Measurements from ENCODE around the gene CLSTN2. TPM values are rescaled to one million over a fixed set of nuclear protein-coding genes. Genes with fewer than 3 reads are reported as not detected.

The CLSTN2 gene
- total RNA-seq, 1 experiment from 2014 or later: 0.68 TPM

- no peak overlapping the region for H2AFZ ChIP-seq (ENCODE audit: low read length)
- no peak overlapping the region for H2BK20ac ChIP-seq (ENCODE audit: low read depth, low read length, poor library complexity, severe bottlenecking)
- no peaks in the 10 kb centered on the region; a peak in 1 of 7 replicates for H3K36me3 Mint-ChIP-seq (ENCODE audit: insufficient read depth in 1 of 3, low read depth in 3 of 3)
- no peak overlapping the region for H3K4me2 ChIP-seq (ENCODE audit: insufficient read depth, insufficient read length, low read length)
- H3K79me1 ChIP-seq (ENCODE audit: insufficient read depth, low read depth, low read length, poor library complexity, severe bottlenecking): no peaks in the 10 kb centered on the region
- no peak overlapping the region for H3K27ac ChIP-seq (ENCODE audit: insufficient read length, low read depth, low read length)
- no peaks in the 10 kb centered on the region for H3K79me2 ChIP-seq (ENCODE audit: insufficient read depth, low read length)
- DNase-seq: no peak
- H3K27me3 ChIP-seq (ENCODE audit: insufficient read depth, low read length): no peaks in the 10 kb centered on the region
- no peak overlapping the region for H3T11ph ChIP-seq (ENCODE audit: low read length)
- H3K23ac ChIP-seq (ENCODE audit: insufficient read length, low read depth, low read length): no peak overlapping the region
- H2BK12ac ChIP-seq (ENCODE audit: insufficient read length, low read depth, low read length): no peak overlapping the region
- no peaks in the 10 kb centered on the region for H4K20me1 ChIP-seq (ENCODE audit: control insufficient read depth, insufficient read depth, insufficient read length)
- no peak overlapping the region for H4K8ac ChIP-seq (replicated peaks; ENCODE audit: insufficient read length, low read depth, low read length)
- H3K14ac ChIP-seq (ENCODE audit: insufficient read depth, low read length): no peak overlapping the region
- no peak overlapping the region for H3K4ac ChIP-seq (ENCODE audit: low read depth, low read length)
- peaks cover 12 to 15% of the 10 kb centered on the region in 2 experiments for H3K4me1 Mint-ChIP-seq
- no peak overlapping the region for H2BK5ac ChIP-seq (ENCODE audit: insufficient read length, low read length)
- H2AK5ac ChIP-seq (ENCODE audit: insufficient read length, low read length): no peak overlapping the region
- no peak for TF ChIP-seq CTCF (conservative IDR thresholded peaks at IDR 0.05)
- no peaks in the 10 kb centered on the region; the same call in none of the 2 replicates for H3K27me3 Mint-ChIP-seq (ENCODE audit: low read depth)
- H3K9me3 Mint-ChIP-seq: no peaks in the 10 kb centered on the region
- H3K23me2 ChIP-seq (ENCODE audit: insufficient read length, low read depth, low read length, poor library complexity, severe bottlenecking): no peaks in the 10 kb centered on the region
- no peak overlapping the region for H2BK120ac ChIP-seq (ENCODE audit: low read depth, low read length, poor library complexity, severe bottlenecking)
- H3K4me3 Mint-ChIP-seq: no peak overlapping the region
- no peak overlapping the region for H3K9ac ChIP-seq (ENCODE audit: extremely low read depth, insufficient read length, low read length)
- H3K9me3 ChIP-seq (ENCODE audit: control insufficient read depth, low read depth, low read length): no peaks in the 10 kb centered on the region
- H4K5ac ChIP-seq (ENCODE audit: insufficient read length, low read depth, low read length): no peak overlapping the region
- no peak overlapping the region for H2BK15ac ChIP-seq (ENCODE audit: low read depth, low read length)
- no peak overlapping the region for H3K27ac Mint-ChIP-seq
- H4K91ac ChIP-seq (ENCODE audit: insufficient read length, low read depth, low read length): no peak overlapping the region
- H3K4me1 ChIP-seq (ENCODE audit: insufficient read depth, low read length): no peaks in the 10 kb centered on the region
- H3K18ac ChIP-seq (ENCODE audit: insufficient read length, low read depth, low read length): no peak overlapping the region
- no peak overlapping the region for H3K56ac ChIP-seq (ENCODE audit: insufficient read length, low read depth, low read length)
- WGBS (ENCODE audit: extremely low coverage, insufficient read length, low lambda C conversion rate): no CpG with 5 or more reads among the region's 5 CpGs
Observed at GRCh38 chr3:140162551-140162950, 227.6 kb downstream of the CLSTN2 start.

Measured in H9 (cell line).